Activated CD4-positive, alpha-beta T cell treated with anti-CD3 and anti-CD28 coated beads, Interleukin-10, Interleukin-2, amounts not matched to agents 100 ng/mL and 50 ng/mL, durations not matched to agents 16 hours and 8 hours (primary cell): Measurements from ENCODE around the gene MPO.

Experiments
- DNase-seq: peaks from one replicate; pipeline ENCODE4 v3.0.0-alpha.2; 2020

Gene MPO

GRCh38 chr17:58319173-58320162, 38.7 kb upstream of the MPO start:
- DNase-seq, result no peak

GRCh38 chr17:58318627-58319172, 38.0 kb upstream of the MPO start:
- no peak for DNase-seq

GRCh38 chr17:58318065-58318481, 37.3 kb upstream of the MPO start:
- no peak for DNase-seq

GRCh38 chr17:58317421-58318064, 36.8 kb upstream of the MPO start:
- peak; percentile 92 for DNase-seq

GRCh38 chr17:58316260-58316960, 35.7 kb upstream of the MPO start:
- no peak for DNase-seq

- no peak for DNase-seq
These were observed 35.0 kb upstream of the MPO start for GRCh38 chr17:58315750-58316149.

- no peak for DNase-seq
These were observed 34.6 kb upstream of the MPO start for GRCh38 chr17:58315281-58315711.

GRCh38 chr17:58314706-58315015, 33.9 kb upstream of the MPO start:
- no peak for DNase-seq

- no peak for DNase-seq
These were observed 33.3 kb upstream of the MPO start for GRCh38 chr17:58313815-58314705.

GRCh38 chr17:58312829-58313228, 32.1 kb upstream of the MPO start:
- DNase-seq, result no peak

- DNase-seq, result no peak
These were observed 31.4 kb upstream of the MPO start for GRCh38 chr17:58312021-58312630.

GRCh38 chr17:58311429-58311894, 30.7 kb upstream of the MPO start:
- no peak for DNase-seq

GRCh38 chr17:58310511-58311428, 30.0 kb upstream of the MPO start:
- no peak for DNase-seq

- no peak for DNase-seq
These were observed 29.2 kb upstream of the MPO start for GRCh38 chr17:58309918-58310259.

GRCh38 chr17:58308985-58309917, 28.5 kb upstream of the MPO start:
- DNase-seq, result no peak

- no peak for DNase-seq
These were observed 27.6 kb upstream of the MPO start for GRCh38 chr17:58308173-58308984.

GRCh38 chr17:58307468-58308172, 26.9 kb upstream of the MPO start:
- no peak for DNase-seq
